Heart right ventricle (tissue), 16 donors: ENCODE results near the gene C17orf78. TPM values are rescaled to one million over a fixed set of nuclear protein-coding genes. Genes with fewer than 3 reads are reported as not detected.

Source experiments
- ATAC-seq, 8 donors: fragments of 200-7000 bp; cut with Tn5 transposase; one replicate each; pipeline ENCODE4 v1.9.1; 2020; ENCODE audit warnings: mild to moderate bottlenecking in 8 of 8, moderate library complexity in 8 of 8, moderate number of reproducible peaks in 1 of 8
- DNase-seq, 2 donors: peaks; one replicate each; pipeline ENCODE4 v3.0.0-alpha.2; 2020
- H3K27ac ChIP-seq, 10 donors: fragments of 200-600 bp; sonication (generic) in 2 of 10; one replicate each; pipeline versions ENCODE4 v1.5.0 to v1.8.0; 2020 to 2022; ENCODE audit warnings: mild to moderate bottlenecking in 3 of 10
- H3K27me3 ChIP-seq, 7 donors: fragments of 200-600 bp; one replicate each; pipeline ENCODE4 v1.8.0; 2021 to 2022; ENCODE audit warnings: mild to moderate bottlenecking in 2 of 7
- H3K36me3 ChIP-seq, 9 donors: fragments of 200-600 bp; sonication (generic) in 1 of 9; one replicate each; pipeline versions ENCODE4 v1.5.0 to v1.8.0; 2020 to 2022; ENCODE audit warnings: mild to moderate bottlenecking in 2 of 9
- H3K4me1 ChIP-seq, 9 donors: fragments of 200-600 bp; sonication (generic) in 1 of 9; one replicate each; pipeline versions ENCODE4 v1.5.0 to v1.8.0; 2020 to 2022; ENCODE audit warnings: mild to moderate bottlenecking in 4 of 9
- H3K4me3 ChIP-seq, 10 donors: fragments of 200-600 bp; sonication (generic) in 2 of 10; one replicate each; pipeline versions ENCODE4 v1.5.0 to v1.8.0; 2020 to 2022; ENCODE audit warnings: mild to moderate bottlenecking in 7 of 10, moderate library complexity in 2 of 10
- H3K9me3 ChIP-seq, 11 donors: fragments of 200-600 bp in 10 of 11; sonication (generic) in 2 of 11; one replicate each; pipeline versions ENCODE4 v1.5.0 to v1.8.0; 2013 to 2022; ENCODE audit warnings: mild to moderate bottlenecking in 2 of 11, control low read depth in 1 of 11, moderate library complexity in 1 of 11
- WGBS, 2 donors: extraction: QIAGEN DNeasy Blood & Tissue Kit; methylation state at CpG; one replicate each; pipeline ENCODE4 v1.1.7; 2013; ENCODE audit warnings: inconsistent platforms in 1 of 2; 5-methylcytosine and 5-hydroxymethylcytosine counted together
- intact Hi-C, 10 donors: fragments of 100-400 bp; cut with DNase I; formaldehyde crosslinking; loops; one replicate each; pipeline versions ENCODE4 v1.11.1 to v1.14.2; 2022
- polyA plus RNA-seq, 2 donors: library from polyadenylated mRNA; stranded (reverse); fragments of 200-250 nt; gene quantifications; one replicate each; pipeline ENCODE4 v1.2.3, GENCODE V29; 2013
- total RNA-seq, 10 donors: library from RNA; stranded (reverse); fragmentation: NEBNext Ultra II Directional in 3 of 10; extraction: Animal tissue kit (Norgen Biotek cat#: 25700) in 3 of 10; gene quantifications; one replicate each; pipeline versions ENCODE4 v1.2.1 to v1.2.4, GENCODE V29; 2021 to 2023
- TF ChIP-seq, protein P1 (sequence below), 9 donors: fragments of 200-600 bp; sonication (generic) in 2 of 9; IDR thresholded peaks; one replicate each; pipeline versions ENCODE4 v1.5.0 to v1.8.0; 2021 to 2022; ENCODE audit warnings: antibody characterized with exemption in 9 of 9, mild to moderate bottlenecking in 5 of 9, moderate library complexity in 1 of 9
- donor health status: Arrhythmogenic right ventricular cardiomyopathy.
- donor health status: ischemic (EF 13 %, LVEDD 7.1; RV severe dilation, severe dysfunction).
- donor health status: healthy with polysubstance abuse.
- donor health status: DM: no; HTN: yes; CAD: no.
- donor health status: DM: no; HTN: no; CAD: no.
- donor health status: ischemic (EF 25% LVEDD 6.9; RV normal size, moderate dysfunction).
- donor health status: ischemic (EF 25% LVEDD 5.7; RV mildly dilated, moderate dysfunction).
- donor health status: healthy.
- donor health status: DM: yes; HTN: yes; CAD: no.
- donor health status: Ischemic cardiomyopathy.
- donor health status: ischemic (EF 35%, LVEDD 5.7; RV mildly dilated, moderate dysfunction).
- donor health status: nonischemic (EF 11% LVEDD 7.7; RV severe dilation, severe dysfunction).
- donor health status: DM: yes; HTN: yes; CAD: no.
- donor health status: PGD.
- donor health status: ischemic (EF 29% LVEDD 5.4; RV normal size, mild dysfunction).
- donor health status: nonischemic (EF 23%, LVEDD 6.1; RV moderate dilation, normal function).

The C17orf78 gene
- total and polyA plus RNA-seq, 12 donors = not detected

DNA sequence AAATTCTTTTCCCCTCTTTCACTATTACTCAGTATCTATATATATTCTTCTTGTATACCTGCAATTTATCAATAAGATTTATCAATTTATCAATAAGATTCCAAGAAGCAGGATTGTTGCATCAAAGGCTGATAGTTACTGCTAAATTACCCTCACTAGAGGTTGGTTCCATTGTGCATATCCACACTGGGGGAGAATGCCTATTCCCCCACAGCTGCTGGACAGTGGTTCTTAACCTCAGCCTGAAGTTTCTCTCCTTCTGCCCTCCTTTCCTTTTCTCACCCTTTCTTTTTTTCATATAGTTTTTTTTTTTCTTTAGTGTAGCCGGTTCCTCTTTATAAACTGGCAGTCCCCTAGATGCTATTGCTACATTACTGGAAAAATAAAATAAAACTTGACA is 6.3 kb downstream of the C17orf78 start:
- Histone ChIP-seq H3K36me3 (no peaks in the 10 kb centered on the region), H3K27me3 (no peaks in the 10 kb centered on the region), H3K9me3 (no peaks in the 10 kb centered on the region), H3K4me1 (no peaks in the 10 kb centered on the region), H3K27ac (no peak overlapping the region), H3K4me3 (no peak overlapping the region)
- ATAC-seq = no peak
- intact Hi-C loops = no loop called here
- 95 to 97% methylated on average over 1 of the region's 1 CpG for WGBS, 2 donors
- TF ChIP-seq, protein P1, sequence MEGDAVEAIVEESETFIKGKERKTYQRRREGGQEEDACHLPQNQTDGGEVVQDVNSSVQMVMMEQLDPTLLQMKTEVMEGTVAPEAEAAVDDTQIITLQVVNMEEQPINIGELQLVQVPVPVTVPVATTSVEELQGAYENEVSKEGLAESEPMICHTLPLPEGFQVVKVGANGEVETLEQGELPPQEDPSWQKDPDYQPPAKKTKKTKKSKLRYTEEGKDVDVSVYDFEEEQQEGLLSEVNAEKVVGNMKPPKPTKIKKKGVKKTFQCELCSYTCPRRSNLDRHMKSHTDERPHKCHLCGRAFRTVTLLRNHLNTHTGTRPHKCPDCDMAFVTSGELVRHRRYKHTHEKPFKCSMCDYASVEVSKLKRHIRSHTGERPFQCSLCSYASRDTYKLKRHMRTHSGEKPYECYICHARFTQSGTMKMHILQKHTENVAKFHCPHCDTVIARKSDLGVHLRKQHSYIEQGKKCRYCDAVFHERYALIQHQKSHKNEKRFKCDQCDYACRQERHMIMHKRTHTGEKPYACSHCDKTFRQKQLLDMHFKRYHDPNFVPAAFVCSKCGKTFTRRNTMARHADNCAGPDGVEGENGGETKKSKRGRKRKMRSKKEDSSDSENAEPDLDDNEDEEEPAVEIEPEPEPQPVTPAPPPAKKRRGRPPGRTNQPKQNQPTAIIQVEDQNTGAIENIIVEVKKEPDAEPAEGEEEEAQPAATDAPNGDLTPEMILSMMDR (IDR thresholded peaks at IDR 0.05) = no peak
- DNase-seq = no peak

GRCh38 chr17:37384560-37385149 is 8.9 kb downstream of the C17orf78 start:
- DNase-seq (no peak), ATAC-seq (no peak)
- TF ChIP-seq, protein P1 (IDR thresholded peaks at IDR 0.05) = no peak
- intact Hi-C loops = no loop called here
- no peak overlapping the region for H3K4me3 ChIP-seq
- WGBS, 2 donors = 69 to 71% methylated on average over 3 of the region's 3 CpGs
- H3K36me3 ChIP-seq = no peaks in the 10 kb centered on the region
- no peaks in the 10 kb centered on the region for H3K4me1 ChIP-seq
- H3K9me3 ChIP-seq = no peaks in the 10 kb centered on the region
- no peaks in the 10 kb centered on the region for H3K27me3 ChIP-seq
- H3K27ac ChIP-seq = no peak overlapping the region

DNA sequence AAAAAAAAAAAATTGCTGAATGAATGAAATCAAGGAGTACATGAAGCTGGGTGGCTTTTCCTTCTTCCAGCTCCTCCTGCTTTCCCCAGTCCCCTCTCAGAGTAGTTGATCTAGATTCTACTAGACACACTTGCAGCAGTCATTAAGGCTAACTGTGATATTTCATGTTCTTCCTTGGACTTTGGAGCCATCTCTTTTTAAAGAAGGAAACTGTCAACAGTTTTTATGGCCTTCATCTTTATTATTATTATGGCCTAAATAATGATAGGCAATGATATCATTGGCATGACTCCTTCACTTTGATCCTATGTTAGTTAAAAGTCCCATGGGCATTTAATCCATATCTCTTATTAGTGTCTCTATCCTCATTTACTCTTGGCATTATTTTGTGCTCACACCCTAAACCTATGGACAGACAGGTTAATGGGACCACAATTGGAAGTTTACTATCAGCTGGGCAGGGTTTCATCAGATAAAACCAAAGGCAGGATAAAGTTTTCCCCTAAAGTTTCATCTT is 9.7 kb downstream of the C17orf78 start:
- TF ChIP-seq, protein P1 (IDR thresholded peaks at IDR 0.05) = no peak
- ATAC-seq (no peak), DNase-seq (no peak)

GRCh38 chr17:37386462-37386861 is 10.7 kb downstream of the C17orf78 start:
- TF ChIP-seq, protein P1 (IDR thresholded peaks at IDR 0.05) = no peak
- DNase-seq (no peak), ATAC-seq (no peak)
- WGBS, 2 donors = 93 to 94% methylated on average over 5 of the region's 5 CpGs
- intact Hi-C loops = no loop called here
- H3K36me3 ChIP-seq = no peaks in the 10 kb centered on the region
- no peak overlapping the region for H3K27ac ChIP-seq
- no peak overlapping the region for H3K4me3 ChIP-seq
- H3K27me3 ChIP-seq = no peaks in the 10 kb centered on the region
- H3K9me3 ChIP-seq = no peaks in the 10 kb centered on the region
- peaks cover 0 to 7% (median 3%) of the 10 kb centered on the region in 9 donors for H3K4me1 ChIP-seq

More for the DNA sequence above, 9.7 kb downstream of the C17orf78 start:
- intact Hi-C loops = no loop called here
- Histone ChIP-seq H3K36me3 (no peaks in the 10 kb centered on the region), H3K4me1 (no peaks in the 10 kb centered on the region), H3K27ac (no peak overlapping the region), H3K4me3 (no peak overlapping the region), H3K9me3 (no peaks in the 10 kb centered on the region), H3K27me3 (no peaks in the 10 kb centered on the region)
